ENCODE data around the gene PIP4K2B. TPM values are rescaled to one million over a fixed set of nuclear protein-coding genes. Genes with fewer than 3 reads are reported as not detected.

Gene PIP4K2B
- total and polyA plus RNA-seq, 11 donors, result 23.3 to 55.0 (median 48.4) TPM

DNA sequence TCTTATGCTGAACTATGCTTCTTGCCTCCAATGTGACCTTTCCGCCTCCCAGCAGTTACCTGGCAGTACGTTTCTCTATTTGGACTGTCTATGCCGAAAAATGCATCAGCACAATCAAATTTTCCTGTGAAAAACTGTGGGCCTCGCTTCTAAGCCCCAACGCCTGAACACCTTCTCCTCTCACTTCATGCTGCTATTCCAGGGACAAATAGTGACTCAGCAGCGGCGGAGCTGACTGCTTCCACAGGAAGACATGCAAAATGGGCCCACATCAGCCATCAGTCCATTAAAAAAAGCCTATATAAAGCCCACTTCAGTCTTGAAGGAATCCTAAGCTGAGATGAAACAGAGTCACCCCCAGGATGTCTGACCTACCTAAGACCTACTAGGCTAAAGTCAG lies 10.5 kb upstream of the PIP4K2B start:
- DNase-seq, result no peak
- H3K4me3 ChIP-seq, result no peak overlapping the region
- no peak for TF ChIP-seq POLR2A (IDR thresholded peaks at IDR 0.05)
- TF ChIP-seq CTCF (IDR thresholded peaks at IDR 0.05), result no peak
- no peak overlapping the region for H3K27ac ChIP-seq
- H3K9me3 ChIP-seq, result no peaks in the 10 kb centered on the region
- intact Hi-C loops (cut with DNase I), result no loop called here
- 85 to 96% (median 94%) methylated on average over 7 of the region's 7 CpGs for WGBS, 4 donors
- H3K27me3 ChIP-seq, result no peaks in the 10 kb centered on the region
- no peaks in the 10 kb centered on the region for H3K4me1 ChIP-seq
- H3K36me3 ChIP-seq, result peaks cover 2 to 100% (median 99%) of the 10 kb centered on the region in 9 donors
- ATAC-seq, result no peak

GRCh38 chr17:38800237-38800760 lies 943 bp upstream of the PIP4K2B start:
- no peak for ATAC-seq
- intact Hi-C loops (cut with DNase I), result loop anchor here in 2 of 10 donors (1.0 to 2.0 kb wide), 2 partner anchors 25 to 55 kb away; partner anchors contain the start of gene CWC25 (in 1 of the 2)
- TF ChIP-seq CTCF (IDR thresholded peaks at IDR 0.05) (no peak), POLR2A (IDR thresholded peaks at IDR 0.05) (no peak)
- WGBS, 4 donors, result 25 to 30% (median 27%) methylated on average over 14 of the region's 14 CpGs
- Histone ChIP-seq H3K4me1 (peaks cover 6 to 42% (median 27%) of the 10 kb centered on the region in 12 donors), H3K27me3 (no peaks in the 10 kb centered on the region), H3K27ac (peak overlapping the region; percentile 89 to 100 (median 99)), H3K4me3 (peak overlapping the region; percentile 65 to 98 (median 82)), H3K9me3 (peaks cover 0 to 7% (median 0%) of the 10 kb centered on the region in 12 donors), H3K36me3 (peaks cover 0 to 56% (median 50%) of the 10 kb centered on the region in 9 donors)
- no peak for DNase-seq

DNA sequence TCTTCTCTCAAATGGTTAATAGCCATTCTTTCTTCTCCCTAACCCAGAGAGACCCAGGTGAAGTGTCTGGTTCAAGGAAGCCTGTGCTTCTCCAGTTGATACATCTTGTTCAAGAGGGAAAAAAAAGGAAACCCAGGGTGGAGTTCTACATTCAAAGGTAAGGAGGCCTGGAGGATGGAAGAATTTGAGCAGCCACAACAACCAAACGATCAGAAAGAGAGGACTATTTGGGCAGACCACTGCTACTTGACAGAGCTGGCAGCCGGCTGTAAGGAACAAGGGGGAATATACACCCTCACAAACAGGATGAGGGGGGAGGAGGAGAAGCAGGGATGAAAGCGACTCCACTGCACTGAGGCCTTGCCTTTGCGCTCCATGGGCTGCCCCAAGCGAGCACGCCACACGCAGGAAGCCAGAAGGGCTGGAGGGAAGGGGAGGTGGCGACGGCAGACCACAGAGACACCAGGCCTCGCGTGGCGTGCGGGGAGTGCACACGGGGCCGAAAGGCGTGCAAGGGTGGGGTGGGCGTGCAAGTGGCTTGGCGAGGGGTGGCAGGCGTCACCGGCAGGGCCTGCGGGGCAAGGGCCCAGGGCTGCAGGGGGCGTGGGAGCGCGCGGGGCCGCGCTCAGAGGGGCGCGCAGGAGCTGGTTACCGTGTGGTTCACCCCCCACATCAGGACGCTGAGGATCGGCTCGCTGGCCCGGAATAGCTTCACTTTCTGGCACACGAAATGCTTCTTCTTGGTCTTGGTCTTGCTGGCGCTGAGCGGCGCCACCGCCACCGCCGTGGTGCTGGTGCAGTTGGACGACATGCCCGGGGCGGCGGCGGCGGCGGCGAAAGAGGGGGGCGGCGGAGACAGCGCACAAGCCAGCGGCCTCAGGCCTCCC lies 499 bp downstream of the PIP4K2B start:
- Histone ChIP-seq H3K36me3 (peaks cover 0 to 48% (median 42%) of the 10 kb centered on the region in 9 donors), H3K9me3 (peaks cover 0 to 2% (median 0%) of the 10 kb centered on the region in 12 donors), H3K27ac (peak overlapping the region; percentile 89 to 100 (median 99)), H3K27me3 (no peaks in the 10 kb centered on the region), H3K4me3 (peak overlapping the region; percentile 65 to 98 (median 82)), H3K4me1 (peaks cover 6 to 42% (median 27%) of the 10 kb centered on the region in 12 donors)
- intact Hi-C loops (cut with DNase I), result loop anchor here in 5 of 10 donors (2.0 to 5.0 kb wide), 2 partner anchors 46 to 47 kb away; partner anchors contain the start of gene PSMB3 (in 5 of the 5)
- DNase-seq (peak in 4 of 5 donors; percentile 56 to 71 (median 58)), ATAC-seq (peak; percentile 6 to 49 (median 32))
- WGBS, 4 donors, result 0 to 1% (median 0%) methylated on average over 16 to 53 of the region's 53 CpGs
- no peak for TF ChIP-seq POLR2A (IDR thresholded peaks at IDR 0.05)
- peak in 3 of 12 donors; percentile 12 to 22 (median 20) for TF ChIP-seq CTCF (IDR thresholded peaks at IDR 0.05)

GRCh38 chr17:38797828-38798227 lies 1.5 kb downstream of the PIP4K2B start:
- H3K4me3 ChIP-seq, result peak overlapping the region in 10 of 12 donors; percentile 2 to 98 (median 84)
- peak overlapping the region in 10 of 12 donors; percentile 15 to 100 (median 98) for H3K27ac ChIP-seq
- H3K36me3 ChIP-seq, result peaks cover 0 to 41% (median 37%) of the 10 kb centered on the region in 9 donors
- no peaks in the 10 kb centered on the region for H3K27me3 ChIP-seq
- H3K9me3 ChIP-seq, result no peaks in the 10 kb centered on the region
- TF ChIP-seq CTCF (IDR thresholded peaks at IDR 0.05) (no peak), POLR2A (IDR thresholded peaks at IDR 0.05) (no peak)
- WGBS, 4 donors, result 73 to 80% (median 78%) methylated on average over 6 of the region's 6 CpGs
- ATAC-seq (no peak), DNase-seq (no peak)
- intact Hi-C loops (cut with DNase I), result loop anchor here in 5 of 10 donors (2.0 to 5.0 kb wide), 2 partner anchors 45 to 46 kb away; partner anchors contain the start of gene PSMB3 (in 5 of the 5)
- peaks cover 6 to 42% (median 27%) of the 10 kb centered on the region in 12 donors for H3K4me1 ChIP-seq
